ENCODE measurements around the gene ACOX3. TPM values are rescaled to one million over a fixed set of nuclear protein-coding genes. Genes with fewer than 3 reads are reported as not detected.

The ACOX3 gene
- total RNA-seq, 1 donor from 2014 or later, result 16.6 TPM

GRCh38 chr4:8333726-8334460, 106.6 kb downstream of the ACOX3 start:
- DNase-seq (ENCODE audit: low read depth, low spot score), result no peak
- no peak for TF ChIP-seq CTCF (conservative IDR thresholded peaks at IDR 0.05)
- Mint-ChIP-seq H3K27me3 (ENCODE audit: low read depth) (no peaks in the 10 kb centered on the region), H3K9me3 (peaks cover 11% of the 10 kb centered on the region), H3K4me1 (no peaks in the 10 kb centered on the region), H3K4me3 (no peak overlapping the region), H3K36me3 (ENCODE audit: low read depth) (peaks cover 11% of the 10 kb centered on the region), H3K27ac (ENCODE audit: unreplicated experiment) (no peak overlapping the region)

- Mint-ChIP-seq H3K9me3 (peaks cover 8% of the 10 kb centered on the region), H3K27me3 (ENCODE audit: low read depth) (no peaks in the 10 kb centered on the region), H3K27ac (ENCODE audit: unreplicated experiment) (no peak overlapping the region), H3K4me1 (no peaks in the 10 kb centered on the region), H3K4me3 (no peak overlapping the region), H3K36me3 (ENCODE audit: low read depth) (peaks cover 9% of the 10 kb centered on the region)
- no peak for TF ChIP-seq CTCF (conservative IDR thresholded peaks at IDR 0.05)
- DNase-seq (ENCODE audit: low read depth, low spot score), result no peak
Observed at GRCh38 chr4:8332891-8333331, 107.6 kb downstream of the ACOX3 start.

GRCh38 chr4:8332038-8332857, 108.3 kb downstream of the ACOX3 start:
- no peak overlapping the region for H3K27ac Mint-ChIP-seq (ENCODE audit: unreplicated experiment)

GRCh38 chr4:8331575-8331955, 109.0 kb downstream of the ACOX3 start:
- H3K4me1 Mint-ChIP-seq, result no peaks in the 10 kb centered on the region
- H3K36me3 Mint-ChIP-seq (ENCODE audit: low read depth), result peaks cover 5% of the 10 kb centered on the region
- peaks cover 4% of the 10 kb centered on the region for H3K9me3 Mint-ChIP-seq
- no peak for DNase-seq (ENCODE audit: low read depth, low spot score)
- no peak overlapping the region for H3K27ac Mint-ChIP-seq (ENCODE audit: unreplicated experiment)
- H3K4me3 Mint-ChIP-seq, result no peak overlapping the region
- TF ChIP-seq CTCF (conservative IDR thresholded peaks at IDR 0.05), result no peak
- H3K27me3 Mint-ChIP-seq (ENCODE audit: low read depth), result no peaks in the 10 kb centered on the region

More at GRCh38 chr4:8332038-8332857, 108.3 kb downstream of the ACOX3 start:
- Mint-ChIP-seq H3K9me3 (peaks cover 8% of the 10 kb centered on the region), H3K27me3 (ENCODE audit: low read depth) (no peaks in the 10 kb centered on the region), H3K4me1 (no peaks in the 10 kb centered on the region), H3K36me3 (ENCODE audit: low read depth) (peaks cover 9% of the 10 kb centered on the region), H3K4me3 (no peak overlapping the region)
- DNase-seq (ENCODE audit: low read depth, low spot score), result no peak
- TF ChIP-seq CTCF (conservative IDR thresholded peaks at IDR 0.05), result no peak

- TF ChIP-seq CTCF (conservative IDR thresholded peaks at IDR 0.05), result no peak
- Mint-ChIP-seq H3K9me3 (peaks cover 2% of the 10 kb centered on the region), H3K36me3 (ENCODE audit: low read depth) (peaks cover 3% of the 10 kb centered on the region), H3K4me3 (no peak overlapping the region), H3K27me3 (ENCODE audit: low read depth) (no peaks in the 10 kb centered on the region), H3K27ac (ENCODE audit: unreplicated experiment) (no peak overlapping the region), H3K4me1 (no peaks in the 10 kb centered on the region)
- no peak for DNase-seq (ENCODE audit: low read depth, low spot score)
Observed at GRCh38 chr4:8330821-8331574, 109.5 kb downstream of the ACOX3 start.

Data from neural crest cell (in vitro differentiated cells).